Measurements from ENCODE around the gene FGF16. TPM values are rescaled to one million over a fixed set of nuclear protein-coding genes. Genes with fewer than 3 reads are reported as not detected.

Gene FGF16
- polyA plus RNA-seq, 1 of the 3 experiments (the other 2 are of a cell fraction): not detected

GRCh38 chrX:77502951-77503525 lies 55.8 kb downstream of the FGF16 start:
- POLR2A ChIA-PET: no interaction called here

More at GRCh38 chrX:77502951-77503525, 55.8 kb downstream of the FGF16 start:
- H3K9me2 ChIP-seq: no peaks in the 10 kb centered on the region
- CTCF ChIA-PET: interaction anchor here (0.7 to 2.0 kb wide), 3 partner anchors 13 to 26 kb away, joined by 3 to 5 read pairs (median 3); no protein-coding TSS in a partner anchor
- H2AFZ ChIP-seq (ENCODE audit: low read depth): no peak overlapping the region
- no peak overlapping the region for H3K4me2 ChIP-seq
- no peaks in the 10 kb centered on the region; the same call in 1 of the 2 replicates for H3K79me2 ChIP-seq (ENCODE audit: insufficient read depth)
- H3K27ac ChIP-seq (ENCODE audit: low read depth in 2 of 2, low read length in 1 of 2): no peak overlapping the region
- H3K4me3 ChIP-seq (ENCODE audit: low read depth in 2 of 2, low read length in 1 of 2): no peak overlapping the region
- WGBS (ENCODE audit: low lambda C conversion rate): 21% methylated on average over 2 of the region's 2 CpGs
- no peaks in the 10 kb centered on the region for H3K9me3 ChIP-seq
- peaks cover 25 to 26% of the 10 kb centered on the region in 2 experiments for H3K36me3 ChIP-seq (replicated peaks in 1 of 2; ENCODE audit: control insufficient read depth in 1 of 2, insufficient read depth in 2 of 2, low read length in 1 of 2)
- no peaks in the 10 kb centered on the region for H4K20me1 ChIP-seq (ENCODE audit: insufficient read depth)
- H3K9ac ChIP-seq: no peak overlapping the region
- no peak for DNase-seq
- H3F3A ChIP-seq (replicated peaks; ENCODE audit: insufficient read depth): peaks cover 4% of the 10 kb centered on the region
- TF ChIP-seq TAF1 (IDR thresholded peaks at IDR 0.05; ENCODE audit: borderline replicate concordance, low read depth, low read length) (no peak), FOSL2 (IDR thresholded peaks at IDR 0.05; ENCODE audit: borderline replicate concordance, low read depth) (no peak), YY1 (IDR thresholded peaks at IDR 0.05; ENCODE audit: low read depth) (no peak), JUND (IDR thresholded peaks at IDR 0.05) (no peak), FOXJ3 (CRISPR knock-in tag; IDR thresholded peaks at IDR 0.05) (no peak), EP300 (IDR thresholded peaks at IDR 0.05; ENCODE audit: borderline replicate concordance in 1 of 2, low read depth in 1 of 2, low read length in 1 of 2) (no peak), GABPA (IDR thresholded peaks at IDR 0.05; ENCODE audit: low read depth) (no peak), TCF12 (IDR thresholded peaks at IDR 0.05) (no peak), EZH2phosphoT487 (IDR thresholded peaks at IDR 0.05; ENCODE audit: borderline replicate concordance, low read depth) (no peak), TEAD4 (IDR thresholded peaks at IDR 0.05; ENCODE audit: borderline replicate concordance, insufficient read depth) (no peak), RFX5 (IDR thresholded peaks at IDR 0.05; ENCODE audit: low read length) (no peak), SIN3A (IDR thresholded peaks at IDR 0.05; ENCODE audit: borderline replicate concordance, low read depth, low read length) (no peak)
- TF ChIP-seq, protein P1, sequence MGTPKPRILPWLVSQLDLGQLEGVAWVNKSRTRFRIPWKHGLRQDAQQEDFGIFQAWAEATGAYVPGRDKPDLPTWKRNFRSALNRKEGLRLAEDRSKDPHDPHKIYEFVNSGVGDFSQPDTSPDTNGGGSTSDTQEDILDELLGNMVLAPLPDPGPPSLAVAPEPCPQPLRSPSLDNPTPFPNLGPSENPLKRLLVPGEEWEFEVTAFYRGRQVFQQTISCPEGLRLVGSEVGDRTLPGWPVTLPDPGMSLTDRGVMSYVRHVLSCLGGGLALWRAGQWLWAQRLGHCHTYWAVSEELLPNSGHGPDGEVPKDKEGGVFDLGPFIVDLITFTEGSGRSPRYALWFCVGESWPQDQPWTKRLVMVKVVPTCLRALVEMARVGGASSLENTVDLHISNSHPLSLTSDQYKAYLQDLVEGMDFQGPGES (IDR thresholded peaks at IDR 0.05; ENCODE audit: low read depth, low read length): no peak
- TF ChIP-seq, protein P2, sequence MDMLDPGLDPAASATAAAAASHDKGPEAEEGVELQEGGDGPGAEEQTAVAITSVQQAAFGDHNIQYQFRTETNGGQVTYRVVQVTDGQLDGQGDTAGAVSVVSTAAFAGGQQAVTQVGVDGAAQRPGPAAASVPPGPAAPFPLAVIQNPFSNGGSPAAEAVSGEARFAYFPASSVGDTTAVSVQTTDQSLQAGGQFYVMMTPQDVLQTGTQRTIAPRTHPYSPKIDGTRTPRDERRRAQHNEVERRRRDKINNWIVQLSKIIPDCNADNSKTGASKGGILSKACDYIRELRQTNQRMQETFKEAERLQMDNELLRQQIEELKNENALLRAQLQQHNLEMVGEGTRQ (IDR thresholded peaks at IDR 0.05; ENCODE audit: borderline replicate concordance, low read depth, low read length): no peak
- TF ChIP-seq, protein P3, sequence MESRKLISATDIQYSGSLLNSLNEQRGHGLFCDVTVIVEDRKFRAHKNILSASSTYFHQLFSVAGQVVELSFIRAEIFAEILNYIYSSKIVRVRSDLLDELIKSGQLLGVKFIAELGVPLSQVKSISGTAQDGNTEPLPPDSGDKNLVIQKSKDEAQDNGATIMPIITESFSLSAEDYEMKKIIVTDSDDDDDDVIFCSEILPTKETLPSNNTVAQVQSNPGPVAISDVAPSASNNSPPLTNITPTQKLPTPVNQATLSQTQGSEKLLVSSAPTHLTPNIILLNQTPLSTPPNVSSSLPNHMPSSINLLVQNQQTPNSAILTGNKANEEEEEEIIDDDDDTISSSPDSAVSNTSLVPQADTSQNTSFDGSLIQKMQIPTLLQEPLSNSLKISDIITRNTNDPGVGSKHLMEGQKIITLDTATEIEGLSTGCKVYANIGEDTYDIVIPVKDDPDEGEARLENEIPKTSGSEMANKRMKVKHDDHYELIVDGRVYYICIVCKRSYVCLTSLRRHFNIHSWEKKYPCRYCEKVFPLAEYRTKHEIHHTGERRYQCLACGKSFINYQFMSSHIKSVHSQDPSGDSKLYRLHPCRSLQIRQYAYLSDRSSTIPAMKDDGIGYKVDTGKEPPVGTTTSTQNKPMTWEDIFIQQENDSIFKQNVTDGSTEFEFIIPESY (IDR thresholded peaks at IDR 0.05; ENCODE audit: borderline replicate concordance, low read depth): no peak
- TF ChIP-seq, protein P4, sequence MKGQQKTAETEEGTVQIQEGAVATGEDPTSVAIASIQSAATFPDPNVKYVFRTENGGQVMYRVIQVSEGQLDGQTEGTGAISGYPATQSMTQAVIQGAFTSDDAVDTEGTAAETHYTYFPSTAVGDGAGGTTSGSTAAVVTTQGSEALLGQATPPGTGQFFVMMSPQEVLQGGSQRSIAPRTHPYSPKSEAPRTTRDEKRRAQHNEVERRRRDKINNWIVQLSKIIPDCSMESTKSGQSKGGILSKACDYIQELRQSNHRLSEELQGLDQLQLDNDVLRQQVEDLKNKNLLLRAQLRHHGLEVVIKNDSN (IDR thresholded peaks at IDR 0.05; ENCODE audit: borderline replicate concordance, low read depth): no peak
- TF ChIP-seq, protein P5, sequence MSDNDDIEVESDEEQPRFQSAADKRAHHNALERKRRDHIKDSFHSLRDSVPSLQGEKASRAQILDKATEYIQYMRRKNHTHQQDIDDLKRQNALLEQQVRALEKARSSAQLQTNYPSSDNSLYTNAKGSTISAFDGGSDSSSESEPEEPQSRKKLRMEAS (IDR thresholded peaks at IDR 0.05; ENCODE audit: low read depth): no peak
- H3K27me3 ChIP-seq (ENCODE audit: insufficient read depth): no peaks in the 10 kb centered on the region
- no peaks in the 10 kb centered on the region for H3K4me1 ChIP-seq (ENCODE audit: control insufficient read depth in 1 of 2, insufficient read depth in 2 of 2, low read depth in 1 of 2, low read length in 1 of 2)
